ENCODE results near the gene MATCAP1. TPM values are rescaled to one million over a fixed set of nuclear protein-coding genes. Genes with fewer than 3 reads are reported as not detected.

The MATCAP1 gene
- total RNA-seq, 2 donors from 2014 or later: 50.2 to 63.8 TPM

GRCh38 chr16:67128417-67128816 lies 55.3 kb downstream of the MATCAP1 start:
- Histone ChIP-seq H3K27me3 (ENCODE audit: control insufficient read depth, insufficient read depth, low read length, poor library complexity, severe bottlenecking) (no peaks in the 10 kb centered on the region), H3K9ac (ENCODE audit: extremely low read depth, low read length, poor library complexity, severe bottlenecking) (no peak overlapping the region), H3K4me1 (ENCODE audit: control insufficient read depth, insufficient read depth, low read length) (no peaks in the 10 kb centered on the region), H3K27ac (ENCODE audit: low read depth, low read length) (no peak overlapping the region), H3K9me3 (ENCODE audit: control insufficient read depth, low read length) (no peaks in the 10 kb centered on the region), H3K4me3 (ENCODE audit: low read length) (no peak overlapping the region), H3K36me3 (ENCODE audit: control insufficient read depth, insufficient read depth, low read length) (peaks cover 57% of the 10 kb centered on the region)
- no peaks in the 10 kb centered on the region for H3K9me3 Mint-ChIP-seq
- H3K4me1 Mint-ChIP-seq: no peaks in the 10 kb centered on the region
- H3K4me3 Mint-ChIP-seq: no peak overlapping the region
- H3K27ac Mint-ChIP-seq: no peak overlapping the region
- TF ChIP-seq CTCF (conservative IDR thresholded peaks at IDR 0.05): no peak
- H3K27me3 Mint-ChIP-seq (ENCODE audit: insufficient read depth): no peaks in the 10 kb centered on the region
- DNase-seq: no peak
- H3K36me3 Mint-ChIP-seq (ENCODE audit: low read depth): peaks cover 42% of the 10 kb centered on the region

Small RNAs within 50 kb of the gene (microRNA-seq; reads per million reads assigned to microRNA genes)
- 9.6 reads per million, percentile 44 among the genes with 10 or more reads in this experiment for gene MIR328 (ENCODE audit: borderline microRNAs expressed)

Other genes starting within 250 kb of the MATCAP1 start
- 10 to 100 TPM; 70.2 to 87.7 TPM for gene CIAO2B, start 249.6 kb downstream of the MATCAP1 start, total RNA-seq
- gene CES2, start 248.4 kb downstream of the MATCAP1 start, total RNA-seq: 10 to 100 TPM; 28.7 to 36.8 TPM
- 1 to 10 TPM; 2.7 to 3.8 TPM for gene CES3, start 222.7 kb downstream of the MATCAP1 start, total RNA-seq
- 1 to 10 TPM; 3.0 to 3.8 TPM for gene CES4A, start 195.4 kb downstream of the MATCAP1 start, total RNA-seq
- gene CBFB, start 154.8 kb downstream of the MATCAP1 start, total RNA-seq: 10 to 100 TPM; 93.9 to 95.2 TPM
- 10 to 100 TPM; 18.8 to 19.6 TPM for gene PHAF1, start 74.0 kb downstream of the MATCAP1 start, total RNA-seq
- 10 to 100 TPM in 1 of 2 donors, 1 to 10 TPM in 1; 7.2 to 11.0 TPM for gene B3GNT9, start 33.0 kb downstream of the MATCAP1 start, total RNA-seq
- gene TRADD, start 24.1 kb downstream of the MATCAP1 start, total RNA-seq: 1 to 10 TPM; 2.8 to 5.4 TPM
- gene FBXL8, start 24.0 kb downstream of the MATCAP1 start, total RNA-seq: 1 to 10 TPM; 1.9 to 3.5 TPM
- gene HSF4, start 19.2 kb downstream of the MATCAP1 start, total RNA-seq: 1 to 10 TPM; 2.0 to 6.8 TPM
- gene NOL3, start 13.4 kb downstream of the MATCAP1 start, total RNA-seq: 10 to 100 TPM; 11.6 TPM
- gene EXOC3L1, start 6.2 kb upstream of the MATCAP1 start, total RNA-seq: 1 to 10 TPM in 1 of 2 donors, under 1 TPM in 1; 0.97 to 1.8 TPM
- 10 to 100 TPM; 71.8 to 72.8 TPM for gene E2F4, start 8.2 kb upstream of the MATCAP1 start, total RNA-seq
- gene ELMO3, start 15.2 kb upstream of the MATCAP1 start, total RNA-seq: 1 to 10 TPM; 5.6 to 6.4 TPM
- gene TMEM208, start 43.2 kb upstream of the MATCAP1 start, total RNA-seq: 10 to 100 TPM; 43.1 to 46.4 TPM
- gene FHOD1, start 63.5 kb upstream of the MATCAP1 start, total RNA-seq: 10 to 100 TPM; 51.7 to 71.9 TPM
- gene SLC9A5, start 65.0 kb upstream of the MATCAP1 start, total RNA-seq: 1 to 10 TPM; 8.9 to 9.0 TPM
- 10 to 100 TPM; 10.5 to 12.4 TPM for gene PLEKHG4, start 95.6 kb upstream of the MATCAP1 start, total RNA-seq
- 1 to 10 TPM; 1.2 to 1.3 TPM for gene KCTD19, start 142.8 kb upstream of the MATCAP1 start, total RNA-seq
- under 1 TPM in 1 of 2 donors, not detected in 1; 0.73 TPM for gene LRRC36, start 142.9 kb upstream of the MATCAP1 start, total RNA-seq
- under 1 TPM; 0.64 to 0.73 TPM for gene TPPP3, start 209.5 kb upstream of the MATCAP1 start, total RNA-seq
- gene ZDHHC1, start 232.5 kb upstream of the MATCAP1 start, total RNA-seq: 10 to 100 TPM in 1 of 2 donors, 1 to 10 TPM in 1; 8.4 to 10.6 TPM
- gene HSD11B2, start 247.2 kb upstream of the MATCAP1 start, total RNA-seq: 10 to 100 TPM; 10.4 to 14.7 TPM

Measured in endodermal cell (in vitro differentiated cells).